Dedifferentiated amniotic fluid mesenchymal stem cell (primary cell): ENCODE results near the gene THRB.

Experiments
- DNase-seq: peaks from one replicate; pipeline ENCODE4 v3.0.0-alpha.2; 2016; ENCODE audit errors: extremely low spot score

Gene THRB

GRCh38 chr3:24487325-24488262 is 7.1 kb downstream of the THRB start:
- DNase-seq, result no peak

GRCh38 chr3:24485511-24485910 is 9.1 kb downstream of the THRB start:
- DNase-seq, result no peak

GRCh38 chr3:24483873-24484272 is 10.8 kb downstream of the THRB start:
- no peak for DNase-seq

- no peak for DNase-seq
Observed at GRCh38 chr3:24482096-24482705, 12.4 kb downstream of the THRB start.

- DNase-seq, result no peak
Observed at GRCh38 chr3:24481193-24481592, 13.5 kb downstream of the THRB start.

- no peak for DNase-seq
Observed at GRCh38 chr3:24480497-24480896, 14.2 kb downstream of the THRB start.

- DNase-seq, result no peak
Observed at GRCh38 chr3:24479816-24480215, 14.8 kb downstream of the THRB start.

- no peak for DNase-seq
Observed at GRCh38 chr3:24476871-24477656, 17.6 kb downstream of the THRB start.

GRCh38 chr3:24475925-24476324 is 18.7 kb downstream of the THRB start:
- no peak for DNase-seq

GRCh38 chr3:24474862-24475261 is 19.8 kb downstream of the THRB start:
- no peak for DNase-seq

GRCh38 chr3:24472358-24472757 is 22.3 kb downstream of the THRB start:
- no peak for DNase-seq

- no peak for DNase-seq
Observed at GRCh38 chr3:24471486-24471885, 23.2 kb downstream of the THRB start.

- DNase-seq, result no peak
Observed at GRCh38 chr3:24470277-24470676, 24.4 kb downstream of the THRB start.

GRCh38 chr3:24464389-24464788 is 30.3 kb downstream of the THRB start:
- DNase-seq, result no peak

- no peak for DNase-seq
Observed at GRCh38 chr3:24462737-24463136, 31.9 kb downstream of the THRB start.

- no peak for DNase-seq
Observed at GRCh38 chr3:24460974-24461373, 33.7 kb downstream of the THRB start.

GRCh38 chr3:24457719-24458118 is 36.9 kb downstream of the THRB start:
- DNase-seq, result no peak

GRCh38 chr3:24454856-24455255 is 39.8 kb downstream of the THRB start:
- DNase-seq, result no peak

GRCh38 chr3:24454393-24454792 is 40.3 kb downstream of the THRB start:
- DNase-seq, result no peak

GRCh38 chr3:24451461-24452099 is 43.1 kb downstream of the THRB start:
- no peak for DNase-seq

GRCh38 chr3:24450160-24450907 is 44.3 kb downstream of the THRB start:
- no peak for DNase-seq
